Measurements from ENCODE around the gene B4GALT2.

Gene B4GALT2

GRCh38 chr1:43985984-43986595, 7.1 kb downstream of the B4GALT2 start:
- DNase-seq = no peak

GRCh38 chr1:43986712-43987111, 7.7 kb downstream of the B4GALT2 start:
- no peak for DNase-seq

GRCh38 chr1:43987159-43987902, 8.3 kb downstream of the B4GALT2 start:
- no peak for DNase-seq

GRCh38 chr1:43990271-43991199, 11.5 kb downstream of the B4GALT2 start:
- peak; percentile 35 for DNase-seq

- no peak for DNase-seq
Measured at GRCh38 chr1:43991200-43991475, 12.1 kb downstream of the B4GALT2 start.

GRCh38 chr1:43991476-43992231, 12.6 kb downstream of the B4GALT2 start, which contains the start of gene CCDC24:
TSS of gene CCDC24 (plus strand) at chr1:43991599. CDS start at chr1:43991879, 280 bp downstream.
- peak; percentile 92 for DNase-seq

GRCh38 chr1:43992232-43992995, 13.4 kb downstream of the B4GALT2 start:
- no peak for DNase-seq

GRCh38 chr1:43993206-43993914, 14.3 kb downstream of the B4GALT2 start:
- no peak for DNase-seq

- no peak for DNase-seq
Measured at GRCh38 chr1:43994071-43994470, 15.1 kb downstream of the B4GALT2 start.

- DNase-seq = peak; percentile 87
Measured at GRCh38 chr1:43994794-43995790, 16.1 kb downstream of the B4GALT2 start.

- no peak for DNase-seq
Measured at GRCh38 chr1:43995984-43996732, 17.1 kb downstream of the B4GALT2 start.

- DNase-seq = no peak
Measured at GRCh38 chr1:43996733-43997115, 17.7 kb downstream of the B4GALT2 start.

GRCh38 chr1:43997295-43997999, 18.4 kb downstream of the B4GALT2 start:
- DNase-seq = no peak

- no peak for DNase-seq
Measured at GRCh38 chr1:43998000-43998378, 19.0 kb downstream of the B4GALT2 start.

- no peak for DNase-seq
Measured at GRCh38 chr1:43999455-43999854, 20.4 kb downstream of the B4GALT2 start.

- no peak for DNase-seq
Measured at GRCh38 chr1:44000122-44000665, 21.2 kb downstream of the B4GALT2 start.

GRCh38 chr1:44002165-44002564, 23.2 kb downstream of the B4GALT2 start:
- no peak for DNase-seq

GRCh38 chr1:44002606-44003157, 23.7 kb downstream of the B4GALT2 start:
- DNase-seq = no peak
